Nephron progenitor cell (in vitro differentiated cells): ENCODE data around the gene CREB5.

Source experiments
- DNase-seq: peaks from one replicate; pipeline ENCODE4 v3.0.0; 2021
- H3K27ac Mint-ChIP-seq: 2 replicates; pipeline ENCODE4 v1.8.0; 2021; ENCODE audit warnings: mild to moderate bottlenecking, moderate library complexity, mixed read lengths
- H3K27me3 Mint-ChIP-seq: 2 replicates; pipeline ENCODE4 v1.8.0; 2021; ENCODE audit warnings: mild to moderate bottlenecking, low read depth, mixed read lengths; ENCODE audit not compliant: poor library complexity
- H3K36me3 Mint-ChIP-seq: 2 replicates; pipeline ENCODE4 v1.8.0; 2021; ENCODE audit warnings: low read depth, mixed read lengths
- H3K4me1 Mint-ChIP-seq: 2 replicates; pipeline ENCODE4 v1.8.0; 2021; ENCODE audit warnings: mixed read lengths
- H3K4me3 Mint-ChIP-seq: 2 replicates; pipeline ENCODE4 v1.8.0; 2021; ENCODE audit warnings: mild to moderate bottlenecking, moderate library complexity, mixed read lengths
- H3K9me3 Mint-ChIP-seq: 2 replicates; pipeline ENCODE4 v1.8.0; 2021; ENCODE audit warnings: mild to moderate bottlenecking, moderate library complexity, mixed read lengths
- TF ChIP-seq, protein P1 (sequence below): fragments of 200-600 bp; sonication (generic); IDR thresholded peaks from 2 replicates; pipeline ENCODE4 v1.5.0; 2021; ENCODE audit warnings: antibody characterized with exemption

The CREB5 gene

DNA sequence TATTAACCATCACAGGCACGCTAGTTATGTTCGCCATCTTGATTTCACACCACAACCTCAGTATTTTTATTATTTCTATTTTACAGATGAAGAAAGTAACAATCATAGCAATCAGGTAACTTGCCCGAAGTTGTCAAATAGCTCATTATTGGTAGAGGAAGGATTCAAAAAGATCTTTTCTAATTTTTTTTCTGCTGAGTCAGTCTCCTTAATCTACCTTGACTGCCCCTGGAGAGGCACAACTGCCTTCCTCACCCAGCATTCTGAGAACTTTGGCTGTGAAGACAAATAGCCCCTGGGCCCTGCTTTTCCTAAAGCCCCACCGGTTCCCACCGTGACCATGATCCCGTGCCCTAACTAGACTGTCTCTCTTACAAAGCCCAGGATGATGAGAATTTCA, 446.6 kb downstream of the CREB5 start:
- Mint-ChIP-seq H3K27ac (no peak overlapping the region), H3K4me3 (no peak overlapping the region), H3K4me1 (peaks cover 30% of the 10 kb centered on the region), H3K36me3 (no peaks in the 10 kb centered on the region), H3K9me3 (no peaks in the 10 kb centered on the region), H3K27me3 (peaks cover 16% of the 10 kb centered on the region)
- DNase-seq, result no peak
- TF ChIP-seq, protein P1, sequence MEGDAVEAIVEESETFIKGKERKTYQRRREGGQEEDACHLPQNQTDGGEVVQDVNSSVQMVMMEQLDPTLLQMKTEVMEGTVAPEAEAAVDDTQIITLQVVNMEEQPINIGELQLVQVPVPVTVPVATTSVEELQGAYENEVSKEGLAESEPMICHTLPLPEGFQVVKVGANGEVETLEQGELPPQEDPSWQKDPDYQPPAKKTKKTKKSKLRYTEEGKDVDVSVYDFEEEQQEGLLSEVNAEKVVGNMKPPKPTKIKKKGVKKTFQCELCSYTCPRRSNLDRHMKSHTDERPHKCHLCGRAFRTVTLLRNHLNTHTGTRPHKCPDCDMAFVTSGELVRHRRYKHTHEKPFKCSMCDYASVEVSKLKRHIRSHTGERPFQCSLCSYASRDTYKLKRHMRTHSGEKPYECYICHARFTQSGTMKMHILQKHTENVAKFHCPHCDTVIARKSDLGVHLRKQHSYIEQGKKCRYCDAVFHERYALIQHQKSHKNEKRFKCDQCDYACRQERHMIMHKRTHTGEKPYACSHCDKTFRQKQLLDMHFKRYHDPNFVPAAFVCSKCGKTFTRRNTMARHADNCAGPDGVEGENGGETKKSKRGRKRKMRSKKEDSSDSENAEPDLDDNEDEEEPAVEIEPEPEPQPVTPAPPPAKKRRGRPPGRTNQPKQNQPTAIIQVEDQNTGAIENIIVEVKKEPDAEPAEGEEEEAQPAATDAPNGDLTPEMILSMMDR, result no peak

GRCh38 chr7:28861825-28862224, 449.5 kb downstream of the CREB5 start:
- no peak overlapping the region for H3K27ac Mint-ChIP-seq
- H3K36me3 Mint-ChIP-seq, result no peaks in the 10 kb centered on the region
- peaks cover 16% of the 10 kb centered on the region for H3K27me3 Mint-ChIP-seq
- no peaks in the 10 kb centered on the region for H3K9me3 Mint-ChIP-seq
- no peak overlapping the region for H3K4me3 Mint-ChIP-seq
- H3K4me1 Mint-ChIP-seq, result peaks cover 19% of the 10 kb centered on the region
- DNase-seq, result no peak
- TF ChIP-seq, protein P1, result no peak

DNA sequence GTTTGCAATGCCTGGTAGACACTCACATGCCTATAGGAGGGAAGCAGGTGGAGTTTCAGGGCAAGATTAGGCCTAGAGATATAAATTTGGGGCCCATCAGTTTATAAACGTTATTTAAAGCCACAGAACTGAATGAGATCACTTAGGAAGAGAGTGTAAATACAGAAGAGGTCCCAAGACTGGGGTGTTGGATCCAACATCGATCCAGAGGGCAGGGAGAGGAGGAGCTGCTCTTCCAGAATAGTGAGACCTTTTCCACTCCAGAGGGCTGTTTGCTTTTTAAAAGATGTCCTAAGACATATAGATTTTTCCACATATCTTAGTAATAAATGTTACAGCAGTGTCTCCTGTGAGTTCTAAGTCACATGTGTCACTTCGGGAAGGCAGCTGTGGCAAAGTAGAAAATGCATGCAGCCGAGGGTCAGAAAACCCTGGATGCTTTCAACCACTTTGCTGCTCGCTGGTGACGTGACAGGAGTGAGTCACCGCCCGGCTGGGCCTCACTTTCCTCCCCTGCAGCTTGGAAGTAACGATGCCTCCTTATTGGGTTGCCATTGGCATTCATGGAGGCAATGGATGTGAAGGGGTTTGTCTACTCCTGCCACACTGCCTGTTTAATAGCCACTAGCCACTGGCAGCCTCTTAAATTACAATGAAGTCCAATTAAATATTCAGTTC, 450.4 kb downstream of the CREB5 start:
- no peak overlapping the region for H3K27ac Mint-ChIP-seq
- no peaks in the 10 kb centered on the region for H3K9me3 Mint-ChIP-seq
- peaks cover 26% of the 10 kb centered on the region for H3K4me1 Mint-ChIP-seq
- no peak overlapping the region for H3K4me3 Mint-ChIP-seq
- DNase-seq, result no peak
- H3K27me3 Mint-ChIP-seq, result peaks cover 16% of the 10 kb centered on the region
- TF ChIP-seq, protein P1, result no peak
- H3K36me3 Mint-ChIP-seq, result no peaks in the 10 kb centered on the region

DNA sequence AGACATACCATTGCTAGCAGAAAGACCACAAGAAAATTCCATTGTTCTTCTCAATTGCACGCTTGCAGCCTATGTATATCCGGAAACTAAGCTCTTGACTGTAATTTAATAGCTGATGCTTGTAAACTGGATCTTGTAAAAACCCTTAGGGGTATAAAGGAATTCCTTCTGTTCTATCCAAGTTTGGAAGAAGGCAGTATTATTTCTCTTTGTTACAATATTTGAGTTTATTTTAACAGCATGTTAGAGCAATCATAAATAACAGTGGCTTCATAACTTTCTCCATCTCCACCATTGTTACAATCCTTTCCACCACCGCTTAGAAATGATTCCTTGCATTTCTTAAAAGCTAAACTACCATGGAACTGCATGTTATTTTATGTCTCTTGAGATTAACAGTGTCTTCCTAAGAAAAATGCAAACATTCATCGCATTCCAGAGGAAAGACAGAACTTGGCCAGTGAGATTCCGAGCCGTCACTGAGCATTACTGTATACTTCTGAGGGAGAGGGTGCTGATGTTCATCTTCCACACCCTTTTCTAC, 453.4 kb downstream of the CREB5 start:
- TF ChIP-seq, protein P1, result no peak
- Mint-ChIP-seq H3K27me3 (peaks cover 19% of the 10 kb centered on the region), H3K27ac (no peak overlapping the region), H3K36me3 (no peaks in the 10 kb centered on the region), H3K4me3 (no peak overlapping the region), H3K4me1 (peaks cover 31% of the 10 kb centered on the region), H3K9me3 (no peaks in the 10 kb centered on the region)
- DNase-seq, result no peak

- TF ChIP-seq, protein P1, result no peak
- peaks cover 49% of the 10 kb centered on the region for H3K4me1 Mint-ChIP-seq
- H3K27ac Mint-ChIP-seq, result no peak overlapping the region
- H3K27me3 Mint-ChIP-seq, result peaks cover 4% of the 10 kb centered on the region
- DNase-seq, result no peak
- no peaks in the 10 kb centered on the region for H3K9me3 Mint-ChIP-seq
- no peaks in the 10 kb centered on the region for H3K36me3 Mint-ChIP-seq
- no peak overlapping the region for H3K4me3 Mint-ChIP-seq
Observed at GRCh38 chr7:28868712-28869111, 456.4 kb downstream of the CREB5 start.

DNA sequence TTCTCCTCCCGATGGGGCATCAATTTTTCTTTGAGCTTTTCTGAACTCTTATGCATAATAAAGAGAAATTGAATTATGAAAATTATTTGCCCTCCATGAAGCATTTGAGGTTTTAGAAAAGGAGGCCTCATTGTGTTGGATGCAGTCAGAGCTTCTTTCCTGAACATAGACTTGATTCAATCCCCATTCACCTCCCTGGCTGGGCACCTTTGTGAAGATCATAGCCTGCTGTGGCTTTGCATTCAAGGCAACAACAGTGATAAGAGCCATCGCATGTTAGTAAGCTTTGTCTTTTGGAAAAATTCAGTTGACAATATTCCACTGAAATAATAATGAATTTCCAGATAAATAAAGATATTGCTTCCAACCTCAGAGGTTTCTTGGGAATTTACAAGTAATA, 458.8 kb downstream of the CREB5 start:
- TF ChIP-seq, protein P1, result no peak
- DNase-seq, result no peak
- H3K9me3 Mint-ChIP-seq, result no peaks in the 10 kb centered on the region
- H3K36me3 Mint-ChIP-seq, result no peaks in the 10 kb centered on the region
- no peak overlapping the region for H3K27ac Mint-ChIP-seq
- peaks cover 4% of the 10 kb centered on the region for H3K27me3 Mint-ChIP-seq
- peaks cover 45% of the 10 kb centered on the region for H3K4me1 Mint-ChIP-seq
- no peak overlapping the region for H3K4me3 Mint-ChIP-seq
